ENCODE measurements around the gene EXOG.
A peak's percentile ranks its signal among the peaks of the same experiment; 100 is the strongest.

EXOG gene

DNA sequence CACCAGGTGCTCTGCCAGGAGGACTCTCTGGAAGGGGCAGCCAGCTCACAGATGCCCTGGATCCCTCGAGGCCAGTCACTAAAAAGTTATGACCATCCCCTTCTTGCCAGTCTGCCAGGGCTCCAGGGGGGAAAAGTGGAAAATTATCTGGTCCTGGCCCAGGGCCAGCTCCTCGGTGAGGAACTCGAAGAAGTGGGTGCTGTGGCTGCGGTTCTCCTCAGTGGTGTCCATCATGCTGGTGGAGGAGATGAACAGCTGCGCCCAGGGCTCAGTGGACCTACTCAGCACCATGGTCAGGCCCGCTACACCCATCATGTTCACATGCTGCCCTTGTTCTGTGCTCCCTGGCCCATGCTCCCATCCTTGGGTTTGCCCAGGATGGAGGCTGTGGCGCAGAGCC, 19.2 kb downstream of the EXOG start:
- DNase-seq, result no peak

DNA sequence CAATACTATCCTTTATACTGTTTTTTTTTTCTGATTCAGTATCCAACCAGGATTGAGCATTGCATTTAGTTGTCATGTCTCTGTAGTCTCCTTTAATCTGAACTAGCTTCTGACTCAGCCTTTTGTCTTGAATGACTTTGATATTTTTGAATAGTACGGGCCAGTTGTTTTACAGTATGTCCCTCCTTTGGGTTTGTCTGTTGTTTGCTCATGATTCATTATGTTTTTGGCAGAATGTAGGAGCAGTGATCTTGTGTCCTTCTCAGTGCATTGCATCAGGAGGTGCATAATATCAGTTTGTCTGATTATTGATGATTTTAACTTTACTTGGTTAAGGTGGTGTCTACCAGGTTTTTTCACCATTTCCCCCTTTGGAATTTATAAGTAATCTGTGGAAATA, 20.5 kb downstream of the EXOG start:
- DNase-seq, result no peak

DNA sequence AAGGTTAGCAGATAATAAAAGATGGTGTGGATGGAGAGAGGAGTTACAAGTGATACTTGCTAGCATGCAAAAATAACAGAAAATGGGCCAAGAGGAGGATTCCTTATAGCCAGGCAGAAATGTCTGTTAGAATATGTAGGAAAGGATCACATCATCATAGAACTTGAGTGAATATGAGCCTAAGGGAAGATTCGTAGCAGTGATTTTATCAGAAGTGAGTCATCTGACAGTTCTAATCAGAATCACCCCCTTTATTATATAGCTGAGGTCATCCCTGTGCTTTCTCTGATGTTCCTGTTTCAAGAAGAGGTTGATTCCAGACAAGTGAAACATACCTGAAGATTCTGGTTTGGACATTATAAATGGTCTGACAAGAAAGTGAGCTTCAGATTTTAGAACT, 22.9 kb downstream of the EXOG start:
- no peak for DNase-seq

DNA sequence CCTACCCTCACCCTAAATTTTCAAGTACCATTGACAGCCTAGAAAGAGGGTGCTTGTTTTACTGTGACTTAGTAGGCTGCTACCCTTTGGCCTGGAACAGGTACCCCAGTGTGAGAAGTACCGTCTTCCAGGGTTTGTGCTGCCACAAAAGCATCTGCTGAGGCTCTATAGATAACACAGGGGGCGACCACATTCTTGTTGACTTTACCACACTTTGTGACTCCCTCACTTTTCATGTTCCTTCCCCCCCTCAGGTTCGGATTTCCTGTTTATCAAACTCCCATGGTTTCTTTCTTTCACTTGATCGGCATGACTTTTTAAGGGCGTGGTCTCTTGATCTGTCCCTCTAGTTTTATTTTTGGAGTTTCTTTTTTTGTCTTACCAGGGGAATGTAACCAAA, 23.5 kb downstream of the EXOG start:
- no peak for DNase-seq

DNA sequence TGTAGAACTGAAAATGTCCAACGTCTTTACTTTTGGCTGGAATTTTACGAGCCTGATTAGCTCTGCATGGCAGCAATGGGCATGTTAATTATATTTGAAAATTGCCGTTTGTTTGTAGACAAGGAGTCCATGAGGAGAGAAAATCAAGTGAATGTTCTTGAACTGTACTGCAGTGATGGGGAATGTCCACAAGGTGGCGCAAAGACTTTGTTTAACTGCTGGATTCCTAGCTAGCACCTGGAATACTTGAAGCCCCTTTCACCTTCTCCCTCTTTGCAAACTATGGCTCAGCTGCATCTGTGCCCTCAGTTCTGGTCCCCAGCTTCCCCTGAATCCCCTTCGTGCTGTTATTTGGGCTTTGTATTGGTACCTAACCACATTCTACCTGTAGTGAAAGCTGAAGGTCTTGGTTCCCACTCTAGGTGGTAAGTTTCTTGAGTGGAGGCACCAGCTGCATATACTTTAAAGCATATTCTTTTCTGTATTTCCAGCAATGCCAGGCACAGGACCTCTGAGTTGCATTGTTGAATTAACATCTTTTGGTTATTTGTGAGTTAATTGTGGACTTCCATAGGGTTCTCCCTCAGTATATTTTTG, 25.3 kb downstream of the EXOG start:
- DNase-seq, result peak; percentile 2

DNA sequence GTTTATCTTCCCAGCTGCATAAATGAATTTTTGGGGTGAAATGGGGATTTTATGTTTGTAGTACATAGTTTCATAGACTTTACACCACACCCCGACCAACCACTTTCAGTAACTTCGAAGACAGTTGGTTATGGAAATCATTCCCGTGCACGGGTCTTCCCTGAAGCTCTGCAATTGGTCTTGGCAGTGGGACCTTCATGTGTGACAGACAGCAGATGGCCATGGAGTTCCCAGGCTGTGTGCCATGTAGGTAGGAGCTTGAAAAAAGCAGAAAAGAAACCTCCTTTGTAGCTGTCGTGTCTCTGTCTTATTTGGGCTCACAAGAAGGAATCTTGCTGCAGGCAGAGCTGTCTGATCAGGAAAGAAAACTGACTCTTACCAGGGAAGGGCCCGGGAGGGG, 25.9 kb downstream of the EXOG start:
- no peak for DNase-seq

DNA sequence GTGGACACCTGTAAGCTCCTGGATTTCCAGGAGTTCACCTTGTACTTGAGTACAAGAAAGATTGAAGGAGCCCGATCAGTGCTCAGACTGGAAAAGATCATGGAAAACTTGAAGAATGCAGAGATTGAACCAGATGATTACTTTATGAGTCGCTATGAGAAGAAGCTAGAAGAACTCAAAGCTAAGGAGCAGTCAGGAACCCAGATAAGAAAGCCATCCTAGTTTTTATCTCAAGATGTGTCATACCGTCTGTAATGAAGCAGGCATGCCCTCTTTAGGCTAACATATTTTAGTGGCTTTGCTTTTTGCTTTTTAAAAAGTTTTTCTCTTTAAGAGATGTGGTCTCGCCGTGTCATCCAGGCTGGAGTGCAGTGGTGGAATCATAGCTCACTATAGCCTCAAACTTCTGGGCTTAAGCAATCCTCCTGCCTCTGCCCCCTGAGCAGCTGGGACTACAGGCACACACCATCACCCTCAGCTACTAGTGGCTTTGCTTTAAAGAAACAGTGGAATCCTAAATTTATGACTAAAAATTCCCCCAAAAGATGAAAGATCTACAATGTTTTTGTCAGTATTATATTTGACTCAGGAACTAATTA, 28.1 kb downstream of the EXOG start:
- DNase-seq, result no peak

DNA sequence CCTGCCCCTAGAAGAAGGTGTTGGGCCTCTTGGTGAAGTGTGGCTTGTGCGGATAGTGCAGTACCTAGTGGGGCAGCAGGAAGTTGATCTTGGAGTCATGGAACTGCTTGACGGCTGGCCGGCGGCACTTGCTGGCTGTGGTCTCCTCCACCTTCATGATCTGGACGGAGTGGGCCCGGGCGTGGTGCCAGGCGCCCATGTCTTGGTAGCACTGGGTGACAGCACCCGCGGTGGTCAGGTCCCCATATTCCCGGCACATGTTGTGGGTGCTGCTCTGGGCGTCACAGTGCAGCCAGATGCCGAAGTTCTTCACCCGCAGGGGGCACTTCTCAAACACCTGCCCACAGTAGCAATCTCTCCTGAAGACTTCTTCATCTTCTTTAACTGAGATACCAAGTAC, 30.7 kb downstream of the EXOG start:
- no peak for DNase-seq

DNA sequence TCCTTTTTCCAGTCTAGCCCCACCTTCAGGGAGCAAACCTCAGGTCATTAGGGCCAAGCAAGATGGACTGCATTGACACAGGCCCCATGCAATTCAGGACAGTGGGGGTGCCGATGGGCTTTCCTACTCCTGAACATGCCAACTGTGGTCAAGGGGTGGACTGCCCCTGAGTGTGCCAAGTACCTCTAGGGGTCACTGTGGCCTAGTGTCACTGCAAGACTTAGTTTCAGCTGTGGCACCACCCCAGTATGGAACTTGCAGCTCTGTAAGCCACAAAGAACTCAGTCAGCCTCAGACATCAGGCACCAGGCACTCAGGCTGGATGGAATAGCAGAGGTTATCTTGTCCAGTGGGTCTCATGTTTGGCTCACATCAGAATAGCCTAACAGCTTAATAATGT, 32.3 kb downstream of the EXOG start:
- no peak for DNase-seq

DNA sequence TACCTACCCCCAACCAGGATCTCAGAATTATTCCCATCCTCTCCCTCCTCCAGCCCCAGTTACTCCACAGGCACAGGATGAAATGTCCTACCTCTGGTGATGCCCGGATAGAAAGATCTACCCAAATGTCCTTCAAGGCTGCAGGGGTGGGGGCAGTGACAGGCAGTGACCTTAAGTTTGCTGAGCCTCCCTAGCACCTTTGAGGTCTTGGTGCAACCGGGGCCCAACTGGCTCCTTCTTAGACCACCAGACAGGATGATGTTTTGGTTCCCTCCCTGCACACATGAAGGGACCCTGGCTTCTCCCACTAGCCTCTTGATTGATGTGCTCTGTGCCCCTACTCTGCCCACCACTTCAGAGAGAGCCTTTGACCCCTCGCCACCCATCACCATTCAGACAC, 36.4 kb downstream of the EXOG start:
- no peak for DNase-seq

DNA sequence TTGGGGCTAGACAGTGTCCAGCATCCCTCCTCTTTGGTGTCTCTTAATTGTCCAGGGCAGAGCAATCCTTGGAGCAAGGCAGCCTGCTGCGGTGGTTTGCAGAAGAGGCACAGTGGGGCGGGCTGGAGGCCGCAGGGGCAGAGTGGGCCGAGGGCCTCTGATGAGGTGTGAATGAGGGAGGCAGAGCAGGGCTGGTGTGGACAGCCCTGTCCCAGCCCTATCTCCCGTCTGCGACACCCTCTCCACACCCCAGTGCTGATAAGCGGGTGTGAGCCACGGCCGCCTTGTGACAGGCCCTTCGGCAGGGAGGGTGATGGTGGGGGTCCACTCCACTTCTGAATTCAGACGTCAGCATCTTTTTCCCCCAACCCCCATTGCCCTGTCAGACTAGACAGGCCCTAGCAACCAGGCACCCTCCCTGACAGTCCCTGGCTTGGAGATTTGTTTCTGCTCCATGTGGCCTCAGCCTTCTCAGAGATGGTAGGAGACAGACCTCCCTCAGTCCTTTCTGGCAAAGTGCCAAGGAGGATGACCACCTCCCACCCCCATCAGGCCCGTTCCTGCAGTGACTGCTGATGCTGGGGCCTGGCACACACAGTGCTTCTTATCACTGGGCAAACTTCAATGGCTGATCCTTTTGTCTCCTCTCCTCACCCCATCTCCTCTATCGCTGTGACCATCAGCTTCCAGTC, 37.3 kb downstream of the EXOG start:
- no peak for DNase-seq

DNA sequence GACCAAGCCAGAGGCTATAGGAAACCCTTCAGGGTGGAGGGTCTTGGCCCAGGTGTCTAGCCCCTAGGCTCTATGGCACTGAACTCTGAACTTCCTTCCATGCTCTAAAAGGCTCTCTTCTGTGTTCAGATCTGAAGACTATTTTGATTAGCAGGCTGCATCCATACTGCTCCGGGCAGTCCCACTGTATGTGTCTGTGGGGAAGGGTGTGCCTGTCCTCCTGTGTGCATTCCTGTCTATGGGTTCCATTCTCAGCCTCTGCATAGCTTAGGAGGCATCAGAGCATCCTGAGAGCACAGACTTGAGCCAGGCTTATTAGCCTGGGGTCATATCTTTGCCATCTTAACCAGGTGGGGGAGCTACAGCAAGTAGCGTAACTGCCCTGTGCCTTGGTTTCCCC, 38.0 kb downstream of the EXOG start:
- no peak for DNase-seq

DNA sequence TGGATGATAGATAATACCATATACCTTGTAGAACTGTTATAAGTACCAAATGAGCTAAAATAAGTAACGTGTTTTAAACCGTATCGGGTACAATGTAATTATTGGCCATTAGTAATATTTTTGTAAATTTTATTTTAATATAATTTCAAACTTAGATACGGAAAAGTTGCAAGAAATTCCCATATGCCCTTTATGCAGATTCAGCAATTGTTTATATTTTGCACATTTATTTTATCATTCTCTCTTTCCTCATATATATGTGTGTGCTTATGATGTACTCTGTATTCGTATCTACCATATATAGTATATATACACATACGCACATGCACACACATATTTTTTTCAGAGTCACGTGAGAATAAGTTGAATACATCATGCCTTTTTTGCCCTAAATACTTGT, 38.5 kb downstream of the EXOG start:
- no peak for DNase-seq

DNA sequence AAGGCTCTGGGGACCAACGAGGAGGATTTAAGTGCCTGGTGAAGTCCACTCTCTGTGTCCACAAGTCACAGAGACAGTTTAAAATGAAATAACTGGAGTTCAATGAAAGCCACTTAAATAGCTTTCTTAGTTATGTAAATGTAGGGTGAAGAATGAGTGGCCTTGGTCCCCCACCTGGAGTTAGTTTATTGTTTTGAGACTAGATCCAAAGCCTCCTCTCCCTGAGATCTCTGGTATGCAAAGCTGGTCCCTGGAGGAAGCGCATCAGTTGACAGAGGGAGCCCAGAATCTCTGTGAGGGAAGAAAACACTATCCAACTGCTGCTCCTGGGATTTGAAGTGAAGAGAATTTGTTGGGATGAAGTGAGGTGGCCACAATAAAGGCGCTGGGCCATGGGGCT, 40.5 kb downstream of the EXOG start:
- no peak for DNase-seq

DNA sequence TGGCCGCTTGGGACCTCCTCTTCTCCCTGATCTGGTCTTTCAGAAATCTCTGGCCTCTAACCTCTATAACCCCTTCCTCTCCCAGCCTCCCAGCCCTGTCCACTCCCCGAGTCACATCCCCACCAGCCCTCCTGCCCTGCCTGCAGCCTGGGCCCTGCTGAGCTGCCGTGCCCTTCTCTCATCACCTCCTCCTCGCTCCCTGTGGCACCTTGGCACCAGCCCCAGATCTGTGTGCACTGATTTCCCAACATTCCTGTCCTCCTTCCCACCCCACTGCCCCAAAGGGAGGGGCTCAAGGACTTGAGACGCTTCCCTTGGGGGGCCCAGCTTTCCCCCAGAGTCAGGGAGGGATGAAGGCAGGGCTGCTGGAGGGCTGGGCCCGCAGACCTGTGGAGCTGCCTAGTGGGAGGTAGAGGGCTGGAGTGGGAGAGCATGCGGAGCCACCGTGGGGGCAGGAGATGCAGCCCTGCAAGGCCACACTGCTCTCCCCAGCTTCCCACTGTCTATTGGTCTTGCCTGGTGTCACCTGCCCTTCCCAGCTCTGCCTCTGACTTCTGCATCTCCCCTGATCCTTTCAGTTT, 42.7 kb downstream of the EXOG start:
- no peak for DNase-seq

DNA sequence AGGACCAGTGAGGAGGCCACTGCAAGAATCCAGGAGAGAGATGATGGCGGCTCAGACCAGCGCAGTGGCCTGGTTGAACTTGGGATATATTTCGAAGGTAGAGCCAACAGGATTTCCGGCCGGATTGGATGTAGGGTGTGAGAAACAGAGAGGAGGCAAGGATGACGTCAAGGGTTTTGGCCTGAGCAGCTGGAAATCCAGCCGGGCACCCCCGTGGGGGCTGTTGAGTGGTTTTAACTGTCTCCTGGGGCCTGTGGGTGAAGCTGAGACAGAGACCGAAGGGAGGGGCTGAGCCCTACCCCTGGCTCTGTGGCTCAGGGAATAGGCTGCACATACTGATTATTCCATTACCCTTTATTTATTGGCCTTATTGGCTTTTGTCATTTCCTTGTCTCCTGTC, 45.7 kb downstream of the EXOG start:
- no peak for DNase-seq

DNA sequence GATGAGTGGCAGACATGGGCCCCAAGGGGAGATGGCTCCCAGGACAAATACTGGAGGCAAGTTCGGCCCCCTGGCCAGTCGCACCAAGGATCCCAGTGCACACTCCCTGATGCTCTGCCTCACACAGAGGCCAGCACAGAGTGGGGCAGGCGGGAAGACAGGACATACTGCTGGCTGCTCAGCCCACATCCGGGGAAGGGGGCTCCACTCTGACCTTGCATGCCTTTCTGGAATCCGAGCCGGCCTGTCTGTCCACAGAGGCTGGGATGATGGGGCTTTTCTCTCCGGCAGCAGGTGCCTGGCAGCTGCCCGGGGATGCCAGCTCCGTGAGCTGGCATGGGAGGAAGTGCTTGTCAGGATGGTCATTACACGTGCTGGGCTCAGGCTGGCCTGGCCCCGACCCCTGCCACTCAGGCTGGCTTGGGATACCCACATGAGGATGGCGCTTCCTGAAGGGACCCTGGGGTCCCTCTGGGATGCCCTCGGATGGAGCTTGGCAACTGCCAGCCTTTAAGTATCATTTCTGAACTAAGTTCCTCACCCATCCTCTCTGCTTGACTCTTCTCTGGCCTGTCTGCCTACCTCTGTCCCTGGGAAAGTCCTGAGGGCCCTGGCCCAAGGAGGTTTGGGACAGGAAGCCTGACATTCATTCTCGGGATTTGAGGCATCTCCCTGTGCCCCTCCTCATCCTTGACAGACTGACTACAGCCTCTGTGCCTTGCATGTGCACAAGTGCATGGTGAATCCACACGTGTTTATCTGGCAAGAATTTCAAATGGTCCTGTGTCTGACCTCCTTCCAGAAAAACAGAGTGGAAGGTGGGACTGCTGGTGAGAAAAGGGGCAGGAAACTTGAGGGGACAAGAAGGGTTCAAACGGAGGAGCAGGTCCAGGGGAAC, 46.5 kb downstream of the EXOG start:
- no peak for DNase-seq

DNA sequence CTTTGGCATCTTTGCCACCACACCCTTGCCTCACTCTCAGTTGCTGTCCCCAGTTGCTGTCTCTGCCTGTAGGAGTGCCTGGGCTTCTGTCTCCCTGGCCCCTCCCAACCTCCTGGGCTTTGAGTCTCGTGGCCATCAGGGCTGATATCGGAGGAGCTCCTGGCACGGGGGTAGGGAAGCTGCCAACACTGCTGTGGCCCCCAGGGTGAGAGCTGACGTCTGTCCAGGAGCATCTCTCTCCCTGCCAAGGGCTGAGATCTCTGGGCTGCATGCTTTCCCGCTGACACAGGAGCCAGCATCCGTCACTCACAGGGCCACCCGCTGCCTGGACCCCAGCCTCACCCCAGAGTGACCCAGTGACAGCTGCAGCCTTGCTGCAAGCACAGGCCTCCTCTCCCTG, 47.4 kb downstream of the EXOG start:
- DNase-seq, result no peak

DNA sequence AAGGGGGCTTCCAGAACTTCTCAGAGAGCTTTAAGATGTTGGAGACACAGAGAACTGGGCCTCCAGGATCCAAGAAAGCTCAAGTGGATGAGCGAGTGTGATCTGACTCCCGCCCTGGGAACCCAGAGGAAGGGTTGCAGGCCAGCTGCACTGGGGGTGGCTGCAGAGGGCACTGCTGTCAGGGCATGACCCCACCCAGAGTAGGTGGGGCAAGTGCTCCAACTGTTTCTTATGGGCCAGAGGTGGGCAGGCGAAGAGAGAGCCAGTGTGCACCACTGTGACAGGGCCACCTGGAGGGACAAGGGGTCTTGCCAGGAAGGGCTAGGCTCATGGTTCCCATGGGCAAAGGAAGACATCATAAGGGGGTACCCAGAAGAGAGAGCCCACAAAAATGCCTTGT, 48.8 kb downstream of the EXOG start:
- no peak for DNase-seq

DNA sequence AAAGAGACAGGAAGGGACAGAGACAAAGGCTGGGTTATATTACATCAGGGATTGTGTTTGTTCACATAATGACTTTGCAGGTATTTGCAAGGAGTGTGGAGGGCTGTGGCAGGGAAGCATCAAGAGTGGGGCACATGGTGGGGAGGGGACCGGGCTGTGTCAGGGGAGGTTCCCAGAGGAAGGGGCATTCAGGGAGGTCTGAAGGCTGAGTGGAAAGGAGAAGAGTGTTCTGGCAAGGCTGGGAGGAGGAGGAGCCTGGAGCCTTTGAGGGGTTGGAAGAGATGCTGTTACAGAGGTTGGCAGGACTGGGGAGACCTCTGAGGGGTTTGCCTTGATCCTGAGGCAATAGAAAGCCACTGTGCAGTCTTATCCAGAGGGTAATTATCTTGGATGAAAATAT, 49.4 kb downstream of the EXOG start:
- DNase-seq, result no peak

DNA sequence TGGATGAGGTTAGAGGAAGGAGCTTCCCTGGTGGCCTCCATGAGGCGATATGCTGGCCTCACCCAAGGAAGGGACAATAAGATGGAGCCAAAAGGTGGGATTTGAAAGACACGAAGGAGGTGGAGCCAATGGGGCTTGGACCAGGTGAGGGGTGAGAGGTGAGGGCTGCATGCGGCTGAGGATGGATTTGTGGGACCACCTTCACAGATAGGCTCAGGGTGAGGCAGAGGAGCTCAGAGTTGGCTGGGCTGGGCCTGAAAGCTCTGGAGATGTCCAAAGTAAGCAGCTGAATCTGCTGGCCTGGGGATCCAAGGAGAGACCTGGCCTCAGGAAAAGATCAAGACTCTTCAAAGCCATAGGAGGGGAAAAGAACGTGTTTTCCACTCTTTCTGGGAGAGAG, 49.8 kb downstream of the EXOG start:
- DNase-seq, result no peak

DNA sequence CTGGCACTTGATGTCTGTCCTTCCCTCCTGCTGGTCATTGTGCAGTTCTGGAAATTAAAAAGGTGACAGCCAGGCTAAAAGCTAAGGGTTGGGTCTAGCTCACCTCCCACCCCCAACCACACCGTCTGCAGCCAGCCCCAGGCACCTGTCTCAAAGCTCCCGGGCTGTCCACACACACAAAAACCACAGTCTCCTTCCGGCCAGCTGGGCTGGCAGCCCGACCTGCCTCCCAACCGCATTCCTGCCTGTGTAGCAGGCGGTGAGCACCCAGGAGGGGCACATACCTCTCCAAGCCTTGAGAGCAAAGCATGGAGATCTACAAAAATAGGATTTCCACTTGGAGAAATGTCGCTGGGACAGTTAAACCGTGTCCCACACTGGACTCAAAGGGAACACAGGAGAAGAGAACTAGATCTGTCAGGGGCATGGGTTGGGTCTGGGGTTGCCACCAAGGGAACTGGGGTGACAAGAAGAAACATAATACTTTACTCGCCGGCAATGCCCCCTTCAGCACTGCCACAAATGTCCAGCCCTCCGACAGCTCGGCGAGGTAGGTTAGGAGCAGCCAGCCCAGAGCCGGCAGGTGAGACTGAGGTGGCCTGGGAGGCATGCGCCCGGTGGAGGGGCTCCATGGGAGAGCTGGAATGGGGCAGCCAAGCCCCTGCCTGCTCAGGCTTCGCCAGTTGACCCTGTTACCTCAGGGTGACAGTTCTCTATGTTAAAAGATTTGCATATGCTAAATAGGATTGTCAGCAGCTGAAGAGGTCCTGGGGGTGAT, 52.2 kb downstream of the EXOG start:
- no peak for DNase-seq

DNA sequence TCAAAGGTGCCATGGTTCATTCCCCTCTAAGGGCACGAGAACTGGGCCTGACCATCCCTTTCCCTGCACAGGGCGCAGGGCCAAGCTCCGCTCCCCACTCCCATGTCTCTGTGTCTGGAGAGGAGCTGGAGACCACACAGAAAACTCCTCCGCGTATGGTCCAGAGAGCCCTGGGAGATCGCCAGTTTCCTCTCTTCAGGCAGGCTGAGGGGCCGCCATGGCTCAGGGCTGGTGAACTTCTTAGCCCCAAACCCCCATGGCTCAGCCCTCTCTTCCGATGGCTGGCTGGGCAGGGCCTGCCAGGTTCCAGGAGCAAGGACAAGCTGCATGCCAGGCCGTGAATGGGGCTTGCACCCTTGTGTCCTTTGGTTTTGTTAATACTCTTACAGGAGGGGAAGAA, 52.9 kb downstream of the EXOG start:
- no peak for DNase-seq
